Measurements from ENCODE around the gene BSG. TPM values are rescaled to one million over a fixed set of nuclear protein-coding genes. Genes with fewer than 3 reads are reported as not detected.

BSG gene
- total and polyA plus RNA-seq, 9 of the 15 experiments (the other 6 are each of a cell fraction or from before 2014, with no cell fraction given) = 4.6 to 495 (median 187) TPM

DNA sequence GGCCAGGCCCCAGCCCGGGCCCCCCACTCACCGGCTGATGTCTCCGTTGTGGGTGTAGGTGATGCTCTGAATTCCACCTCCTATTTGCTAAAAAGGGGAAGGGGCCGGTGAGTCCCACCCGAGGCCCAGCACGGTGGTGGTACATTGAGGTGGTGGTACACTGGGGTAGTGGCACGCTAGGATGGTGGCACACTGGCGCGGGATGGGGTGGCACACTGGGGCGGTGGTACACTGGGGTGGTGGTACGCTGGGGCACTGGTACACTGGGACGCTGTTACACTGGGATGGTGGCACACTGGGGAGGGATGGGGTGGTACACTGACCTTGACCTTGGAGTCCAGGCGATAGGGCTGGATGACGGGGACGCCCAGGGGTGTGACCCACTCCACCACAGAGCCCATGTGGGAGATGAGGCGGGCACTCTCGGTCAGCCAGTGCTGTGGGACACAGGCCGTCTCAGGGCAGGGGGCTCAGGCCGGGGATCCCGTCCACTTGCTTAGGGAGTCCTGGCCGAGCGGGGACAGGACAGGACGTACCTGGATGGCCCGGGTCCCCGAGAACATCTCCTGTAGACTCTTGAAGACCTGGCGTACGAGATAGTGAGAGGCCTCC lies 46.4 kb downstream of the BSG start:
- Histone ChIP-seq H3K36me3 (ENCODE audit: control insufficient read depth, insufficient read depth, low read length) (peaks cover 78% of the 10 kb centered on the region; the same call in 2 of the 3 replicates), H3K79me2 (ENCODE audit: control insufficient read depth, insufficient read depth, low read length) (no peaks in the 10 kb centered on the region), H3K27ac (ENCODE audit: extremely low read depth, low read depth, low read length) (no peak overlapping the region), H3K9me3 (replicated peaks; ENCODE audit: control insufficient read depth, insufficient read depth, low read depth, low read length) (no peaks in the 10 kb centered on the region; the same call in 1 of the 2 replicates), H3K4me1 (replicated peaks in 1 of 2; ENCODE audit: control insufficient read depth in 2 of 2, insufficient read depth in 2 of 2, low read length in 2 of 2) (peaks cover 0 to 16% of the 10 kb centered on the region in 2 experiments; a peak in 2 of 5 replicates), H3K9me1 (ENCODE audit: control insufficient read depth, insufficient read depth, low read length) (no peaks in the 10 kb centered on the region), H3K9ac (ENCODE audit: insufficient read depth in 1 of 2, low read depth in 2 of 2, low read length in 2 of 2) (no peak overlapping the region), H3K4me2 (ENCODE audit: insufficient read depth, low read length) (no peak overlapping the region), H3K27me3 (ENCODE audit: control insufficient read depth in 2 of 2, insufficient read depth in 2 of 2, low read length in 2 of 2) (no peaks in the 10 kb centered on the region), H4K20me1 (replicated peaks; ENCODE audit: control insufficient read depth, insufficient read depth, low read length) (no peaks in the 10 kb centered on the region), H2AFZ (ENCODE audit: low read depth, low read length) (no peak overlapping the region), H3K4me3 (no peak overlapping the region)
- FAIRE-seq = no peak
- ATAC-seq = no peak
- ChIA-PET CTCF (ENCODE audit: low intra/inter-chr PET ratio) (no interaction called here), POLR2A (no interaction called here)
- in situ Hi-C loops (cut with MboI) (no loop called here), intact Hi-C loops (cut with micrococcal nuclease) (no loop called here)
- 100% methylated on average over 15 of the region's 27 CpGs for WGBS (ENCODE audit: insufficient coverage, low coverage, missing lambda C conversion rate)
- BruUV-seq (replicated peaks) = no TSS peak
- no peak for DNase-seq (ENCODE audit: extremely low read depth in 1 of 4, low spot score in 3 of 4)
- TF ChIP-seq ZNF76 (CRISPR knock-in tag; IDR thresholded peaks at IDR 0.05; ENCODE audit: borderline replicate concordance) = no peak
- TF ChIP-seq OTX1 (CRISPR knock-in tag; IDR thresholded peaks at IDR 0.05) = no peak
- TF ChIP-seq BACH1 (tag; IDR thresholded peaks at IDR 0.05) = no peak
- TF ChIP-seq, protein P1, sequence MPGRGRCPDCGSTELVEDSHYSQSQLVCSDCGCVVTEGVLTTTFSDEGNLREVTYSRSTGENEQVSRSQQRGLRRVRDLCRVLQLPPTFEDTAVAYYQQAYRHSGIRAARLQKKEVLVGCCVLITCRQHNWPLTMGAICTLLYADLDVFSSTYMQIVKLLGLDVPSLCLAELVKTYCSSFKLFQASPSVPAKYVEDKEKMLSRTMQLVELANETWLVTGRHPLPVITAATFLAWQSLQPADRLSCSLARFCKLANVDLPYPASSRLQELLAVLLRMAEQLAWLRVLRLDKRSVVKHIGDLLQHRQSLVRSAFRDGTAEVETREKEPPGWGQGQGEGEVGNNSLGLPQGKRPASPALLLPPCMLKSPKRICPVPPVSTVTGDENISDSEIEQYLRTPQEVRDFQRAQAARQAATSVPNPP (IDR thresholded peaks at IDR 0.05; ENCODE audit: borderline replicate concordance, insufficient read depth, insufficient read length) = no peak
- TF ChIP-seq ZC3H4 (CRISPR knock-in tag; IDR thresholded peaks at IDR 0.05; ENCODE audit: borderline replicate concordance) = no peak
- TF ChIP-seq ZNF584 (CRISPR knock-in tag; IDR thresholded peaks at IDR 0.05; ENCODE audit: low read depth) = no peak
- no peak for TF ChIP-seq ZNF609 (CRISPR knock-in tag; IDR thresholded peaks at IDR 0.05; ENCODE audit: borderline replicate concordance)
- TF ChIP-seq RCOR1 (IDR thresholded peaks at IDR 0.05; ENCODE audit: borderline replicate concordance in 1 of 2, low read depth in 2 of 2, low read length in 2 of 2) = no peak
- TF ChIP-seq, protein P2, sequence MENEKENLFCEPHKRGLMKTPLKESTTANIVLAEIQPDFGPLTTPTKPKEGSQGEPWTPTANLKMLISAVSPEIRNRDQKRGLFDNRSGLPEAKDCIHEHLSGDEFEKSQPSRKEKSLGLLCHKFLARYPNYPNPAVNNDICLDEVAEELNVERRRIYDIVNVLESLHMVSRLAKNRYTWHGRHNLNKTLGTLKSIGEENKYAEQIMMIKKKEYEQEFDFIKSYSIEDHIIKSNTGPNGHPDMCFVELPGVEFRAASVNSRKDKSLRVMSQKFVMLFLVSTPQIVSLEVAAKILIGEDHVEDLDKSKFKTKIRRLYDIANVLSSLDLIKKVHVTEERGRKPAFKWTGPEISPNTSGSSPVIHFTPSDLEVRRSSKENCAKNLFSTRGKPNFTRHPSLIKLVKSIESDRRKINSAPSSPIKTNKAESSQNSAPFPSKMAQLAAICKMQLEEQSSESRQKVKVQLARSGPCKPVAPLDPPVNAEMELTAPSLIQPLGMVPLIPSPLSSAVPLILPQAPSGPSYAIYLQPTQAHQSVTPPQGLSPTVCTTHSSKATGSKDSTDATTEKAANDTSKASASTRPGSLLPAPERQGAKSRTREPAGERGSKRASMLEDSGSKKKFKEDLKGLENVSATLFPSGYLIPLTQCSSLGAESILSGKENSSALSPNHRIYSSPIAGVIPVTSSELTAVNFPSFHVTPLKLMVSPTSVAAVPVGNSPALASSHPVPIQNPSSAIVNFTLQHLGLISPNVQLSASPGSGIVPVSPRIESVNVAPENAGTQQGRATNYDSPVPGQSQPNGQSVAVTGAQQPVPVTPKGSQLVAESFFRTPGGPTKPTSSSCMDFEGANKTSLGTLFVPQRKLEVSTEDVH (IDR thresholded peaks at IDR 0.05; ENCODE audit: low read depth, partially characterized antibody) = no peak
- no peak for TF ChIP-seq XRCC4 (IDR thresholded peaks at IDR 0.05; ENCODE audit: extremely low read depth, insufficient read depth, insufficient read length)
- no peak for TF ChIP-seq POLR2G (IDR thresholded peaks at IDR 0.05; ENCODE audit: low read depth, low read length)
- TF ChIP-seq GATA2 (CRISPR knock-in tag; IDR thresholded peaks at IDR 0.05) = no peak
